Measurements from ENCODE around the gene THPO. TPM values are rescaled to one million over a fixed set of nuclear protein-coding genes. Genes with fewer than 3 reads are reported as not detected.

The THPO gene
- total and polyA plus RNA-seq, 9 of the 15 experiments (the other 6 are each of a cell fraction or from before 2014, with no cell fraction given), result 0.11 to 1.1 (median 0.35) TPM; not detected in 1

GRCh38 chr3:184362668-184363546 is 15.1 kb downstream of the THPO start (continued):
- TF ChIP-seq CTCF (IDR thresholded peaks at IDR 0.05 in 2 of 3, conservative IDR thresholded peaks at IDR 0.05 in 1 of 3; ENCODE audit: insufficient read depth in 2 of 3, low read depth in 1 of 3, low read length in 3 of 3) (peak; percentile 78 to 88 (median 80)), ZNF655 (CRISPR knock-in tag; IDR thresholded peaks at IDR 0.05) (no peak), ZNF24 (IDR thresholded peaks at IDR 0.05) (no peak), RBM25 (IDR thresholded peaks at IDR 0.05; ENCODE audit: low read depth, low read length, severe bottlenecking) (no peak), ZNF41 (CRISPR knock-in tag; conservative IDR thresholded peaks at IDR 0.05) (no peak), MCM2 (IDR thresholded peaks at IDR 0.05; ENCODE audit: low read depth) (no peak), SNIP1 (IDR thresholded peaks at IDR 0.05; ENCODE audit: low read depth) (no peak), ZNF764 (CRISPR knock-in tag; IDR thresholded peaks at IDR 0.05; ENCODE audit: low read depth) (no peak), KLF16 (IDR thresholded peaks at IDR 0.05) (peak; percentile 97), SMARCC2 (IDR thresholded peaks at IDR 0.05; ENCODE audit: low read depth) (no peak), HDGF (IDR thresholded peaks at IDR 0.05) (no peak), EP400 (IDR thresholded peaks at IDR 0.05) (peak; percentile 89), USF2 (CRISPR knock-in tag; IDR thresholded peaks at IDR 0.05) (no peak), SRSF1 (IDR thresholded peaks at IDR 0.05; ENCODE audit: low read depth, low read length) (no peak), NCOA6 (IDR thresholded peaks at IDR 0.05) (no peak), ARID4B (CRISPR knock-in tag; IDR thresholded peaks at IDR 0.05) (no peak), ZNF512 (tag; IDR thresholded peaks at IDR 0.05) (no peak), POLR2AphosphoS5 (IDR thresholded peaks at IDR 0.05; ENCODE audit: control insufficient read depth, insufficient read depth, low read depth, low read length) (peak; percentile 88)

Data from K562 (cell line).